Choroid plexus epithelial cell (primary cell): ENCODE data around the gene LARGE1.

Experiments used
- DNase-seq: peaks from one replicate; pipeline ENCODE4 v3.0.0-alpha.2; 2010; ENCODE audit warnings: low read depth
- H3K4me3 ChIP-seq: 2 replicates; pipeline ENCODE4 v1.5.1; 2011; ENCODE audit warnings: low read depth, mild to moderate bottlenecking, control low read depth, low read length, moderate library complexity
- CTCF ChIP-seq: conservative IDR thresholded peaks from 2 replicates; pipeline ENCODE4 v1.5.1; 2011; ENCODE audit warnings: low read depth, mild to moderate bottlenecking, control low read depth, inconsistent platforms, low read length, moderate library complexity

Gene LARGE1

GRCh38 chr22:33487041-33487716, 433.1 kb downstream of the LARGE1 start:
- no peak for TF ChIP-seq CTCF
- no peak overlapping the region for H3K4me3 ChIP-seq
- no peak for DNase-seq

- TF ChIP-seq CTCF = no peak
- DNase-seq = no peak
- H3K4me3 ChIP-seq = no peak overlapping the region
These were observed 438.7 kb downstream of the LARGE1 start for GRCh38 chr22:33481550-33481949.

GRCh38 chr22:33477120-33478111, 442.9 kb downstream of the LARGE1 start:
- TF ChIP-seq CTCF = no peak
- no peak overlapping the region for H3K4me3 ChIP-seq
- DNase-seq = no peak

- no peak overlapping the region for H3K4me3 ChIP-seq
These were observed 443.6 kb downstream of the LARGE1 start for GRCh38 chr22:33476716-33477115.

GRCh38 chr22:33476206-33476605, 444.1 kb downstream of the LARGE1 start:
- no peak for DNase-seq
- H3K4me3 ChIP-seq = no peak overlapping the region
- TF ChIP-seq CTCF = no peak

More at GRCh38 chr22:33476716-33477115, 443.6 kb downstream of the LARGE1 start:
- DNase-seq = peak; percentile 4
- TF ChIP-seq CTCF = no peak

- H3K4me3 ChIP-seq = no peak overlapping the region
- TF ChIP-seq CTCF = no peak
- DNase-seq = no peak
These were observed 445.7 kb downstream of the LARGE1 start for GRCh38 chr22:33474587-33474986.
